ENCODE measurements around the gene ENPP1.

GRCh38 chr6:131924881-131925474 is 117.2 kb downstream of the ENPP1 start:
- TF ChIP-seq CTCF (IDR thresholded peaks at IDR 0.05) (peak; percentile 28 to 66 (median 61)), POLR2AphosphoS5 (IDR thresholded peaks at IDR 0.05) (no peak)
